Measurements from ENCODE around the gene SLC15A4.

The SLC15A4 gene

GRCh38 chr12:128755566-128755965 lies 68.2 kb downstream of the SLC15A4 start:
- H3K27ac ChIP-seq (ENCODE audit: low read length): no peak overlapping the region
- H3K36me3 ChIP-seq (ENCODE audit: insufficient read depth, low read depth, low read length): no peaks in the 10 kb centered on the region
- no peak overlapping the region for H3K9ac ChIP-seq (ENCODE audit: low read depth, low read length)
- H3K4me1 ChIP-seq (ENCODE audit: insufficient read depth, low read length): no peaks in the 10 kb centered on the region
- no peak overlapping the region for H3K4me3 ChIP-seq (ENCODE audit: low read length)
- no peaks in the 10 kb centered on the region for H3K9me3 ChIP-seq (ENCODE audit: insufficient read depth, low read depth, low read length)
- no peaks in the 10 kb centered on the region for H3K27me3 ChIP-seq (ENCODE audit: insufficient read depth, low read length)

- no peak overlapping the region for H3K4me3 ChIP-seq (ENCODE audit: low read length)
- no peaks in the 10 kb centered on the region for H3K27me3 ChIP-seq (ENCODE audit: insufficient read depth, low read length)
- H3K9ac ChIP-seq (ENCODE audit: low read depth, low read length): no peak overlapping the region
- H3K4me1 ChIP-seq (ENCODE audit: insufficient read depth, low read length): no peaks in the 10 kb centered on the region
- H3K27ac ChIP-seq (ENCODE audit: low read length): no peak overlapping the region
- H3K9me3 ChIP-seq (ENCODE audit: insufficient read depth, low read depth, low read length): no peaks in the 10 kb centered on the region
- H3K36me3 ChIP-seq (ENCODE audit: insufficient read depth, low read depth, low read length): no peaks in the 10 kb centered on the region
Measured at GRCh38 chr12:128754275-128754674, 69.5 kb downstream of the SLC15A4 start.

- Histone ChIP-seq H3K4me1 (ENCODE audit: insufficient read depth, low read length) (no peaks in the 10 kb centered on the region), H3K9ac (ENCODE audit: low read depth, low read length) (no peak overlapping the region), H3K27ac (ENCODE audit: low read length) (no peak overlapping the region), H3K4me3 (ENCODE audit: low read length) (no peak overlapping the region), H3K36me3 (ENCODE audit: insufficient read depth, low read depth, low read length) (no peaks in the 10 kb centered on the region), H3K9me3 (ENCODE audit: insufficient read depth, low read depth, low read length) (no peaks in the 10 kb centered on the region), H3K27me3 (ENCODE audit: insufficient read depth, low read length) (no peaks in the 10 kb centered on the region)
Measured at GRCh38 chr12:128753438-128753837, 70.3 kb downstream of the SLC15A4 start.

- Histone ChIP-seq H3K36me3 (ENCODE audit: insufficient read depth, low read depth, low read length) (no peaks in the 10 kb centered on the region), H3K27me3 (ENCODE audit: insufficient read depth, low read length) (no peaks in the 10 kb centered on the region), H3K9ac (ENCODE audit: low read depth, low read length) (no peak overlapping the region), H3K4me3 (ENCODE audit: low read length) (no peak overlapping the region), H3K4me1 (ENCODE audit: insufficient read depth, low read length) (no peaks in the 10 kb centered on the region), H3K9me3 (ENCODE audit: insufficient read depth, low read depth, low read length) (no peaks in the 10 kb centered on the region), H3K27ac (ENCODE audit: low read length) (no peak overlapping the region)
Measured at GRCh38 chr12:128752386-128752785, 71.4 kb downstream of the SLC15A4 start.

DNA sequence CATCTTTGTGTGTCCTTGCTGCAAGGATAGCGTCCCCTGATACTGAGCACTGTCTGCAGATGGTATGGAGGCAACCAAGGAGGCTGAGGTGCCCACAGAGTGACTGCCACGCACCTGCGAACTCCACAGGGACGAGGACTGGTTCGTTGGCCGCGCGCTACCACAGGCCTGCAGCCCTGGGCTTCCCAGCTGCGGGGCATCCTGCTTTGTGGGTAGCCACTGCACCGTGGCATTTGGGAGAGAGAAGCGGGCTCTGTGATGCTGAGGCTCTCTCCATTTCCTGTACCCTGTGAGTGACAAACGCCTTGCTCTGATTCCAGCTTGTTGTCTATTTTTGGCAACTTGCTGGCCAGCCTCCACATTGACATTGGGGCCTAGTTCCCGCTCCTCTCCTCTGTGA lies 76.3 kb downstream of the SLC15A4 start:
- H3K36me3 ChIP-seq (ENCODE audit: insufficient read depth, low read depth, low read length): no peaks in the 10 kb centered on the region
- no peak overlapping the region for H3K9ac ChIP-seq (ENCODE audit: low read depth, low read length)
- no peak overlapping the region for H3K4me3 ChIP-seq (ENCODE audit: low read length)
- H3K9me3 ChIP-seq (ENCODE audit: insufficient read depth, low read depth, low read length): no peaks in the 10 kb centered on the region
- no peaks in the 10 kb centered on the region; the same call in 1 of the 2 replicates for H3K4me1 ChIP-seq (ENCODE audit: insufficient read depth, low read length)
- no peak overlapping the region for H3K27ac ChIP-seq (ENCODE audit: low read length)
- H3K27me3 ChIP-seq (ENCODE audit: insufficient read depth, low read length): no peaks in the 10 kb centered on the region

DNA sequence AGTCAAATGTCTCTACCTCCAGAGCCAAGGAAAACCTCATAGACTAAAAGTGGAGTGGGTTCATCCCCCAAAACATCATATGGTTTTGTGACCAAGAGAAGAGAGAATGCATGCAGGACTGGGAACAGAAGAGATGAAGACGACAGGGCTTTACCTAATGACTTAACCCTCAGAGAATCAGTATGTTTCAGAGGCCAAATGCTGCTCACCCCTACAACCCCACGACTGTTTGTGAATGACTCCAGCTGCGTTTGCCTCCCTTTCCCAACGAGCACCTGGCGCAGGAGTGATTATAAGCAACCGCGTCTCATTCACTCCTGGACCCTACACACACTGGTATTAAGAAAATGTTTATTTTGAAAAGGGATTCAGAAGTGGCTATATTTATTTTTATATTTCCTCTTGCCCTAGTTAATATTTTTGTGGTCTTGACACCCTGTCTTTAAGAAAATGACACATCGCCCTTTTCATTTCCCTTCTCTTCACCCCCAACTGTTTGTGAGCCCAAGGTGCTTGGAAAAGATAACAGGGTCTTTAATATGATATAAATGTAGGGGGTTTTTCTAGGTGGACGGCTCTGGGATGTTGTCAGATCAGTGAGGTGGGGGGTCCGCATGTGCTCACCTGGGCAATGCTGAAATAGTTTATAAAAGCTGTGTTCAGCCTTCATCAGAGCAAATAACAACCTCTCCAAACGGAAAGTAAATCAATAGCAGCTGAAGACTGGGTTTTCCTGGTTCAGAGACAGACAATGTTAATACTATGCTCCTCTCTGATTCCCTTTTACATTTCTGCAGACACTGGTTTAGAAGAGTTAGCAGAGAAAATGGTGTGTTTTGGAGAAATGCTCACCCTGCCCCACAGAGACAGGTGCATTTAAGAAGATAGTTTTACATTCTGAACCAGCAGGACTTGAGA lies 77.7 kb downstream of the SLC15A4 start:
- Histone ChIP-seq H3K27me3 (ENCODE audit: insufficient read depth, low read length) (no peaks in the 10 kb centered on the region), H3K36me3 (ENCODE audit: insufficient read depth, low read depth, low read length) (no peaks in the 10 kb centered on the region), H3K9me3 (ENCODE audit: insufficient read depth, low read depth, low read length) (no peaks in the 10 kb centered on the region), H3K4me3 (ENCODE audit: low read length) (no peak overlapping the region), H3K9ac (ENCODE audit: low read depth, low read length) (no peak overlapping the region), H3K4me1 (ENCODE audit: insufficient read depth, low read length) (no peaks in the 10 kb centered on the region; the same call in 1 of the 2 replicates), H3K27ac (ENCODE audit: low read length) (no peak overlapping the region)

DNA sequence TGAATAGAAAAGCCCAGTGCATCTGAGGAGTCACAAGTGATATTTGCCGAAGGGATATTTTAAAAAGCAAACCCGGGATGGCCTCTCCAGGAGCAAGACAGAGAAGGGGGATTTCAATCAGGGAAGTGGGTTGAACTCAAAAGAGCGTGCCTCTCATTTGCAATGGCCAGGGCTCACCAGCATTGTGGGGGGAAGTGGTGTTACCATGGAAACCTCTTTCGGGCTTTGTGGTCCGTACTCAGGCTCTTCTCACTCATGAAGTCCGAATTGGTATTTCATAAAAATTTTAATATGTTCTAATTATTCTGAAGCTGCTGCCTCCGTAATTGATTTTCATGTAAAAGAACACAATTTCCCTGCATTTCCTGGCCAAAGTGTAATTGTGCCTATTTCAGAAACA lies 79.8 kb downstream of the SLC15A4 start:
- no peaks in the 10 kb centered on the region for H3K36me3 ChIP-seq (ENCODE audit: insufficient read depth, low read depth, low read length)
- H3K27ac ChIP-seq (ENCODE audit: low read length): no peak overlapping the region
- peaks cover 3% of the 10 kb centered on the region for H3K9me3 ChIP-seq (ENCODE audit: insufficient read depth, low read depth, low read length)
- H3K4me3 ChIP-seq (ENCODE audit: low read length): no peak overlapping the region
- no peaks in the 10 kb centered on the region; the same call in 1 of the 2 replicates for H3K4me1 ChIP-seq (ENCODE audit: insufficient read depth, low read length)
- no peak overlapping the region for H3K9ac ChIP-seq (ENCODE audit: low read depth, low read length)
- no peaks in the 10 kb centered on the region for H3K27me3 ChIP-seq (ENCODE audit: insufficient read depth, low read length)
